HepG2 (cell line): ENCODE measurements around the gene S1PR2. TPM values are rescaled to one million over a fixed set of nuclear protein-coding genes. Genes with fewer than 3 reads are reported as not detected.

ENCODE experiments used
- ASH2L ChIP-seq: fragments of 300-600, 200-600 bp; sonication (generic); IDR thresholded peaks from 2 replicates; pipeline ENCODE4 v1.7.0; 2017; ENCODE audit warnings: low read depth, mild to moderate bottlenecking, moderate library complexity, mixed read lengths, low read length; ENCODE audit not compliant: insufficient read length
- ATF1 ChIP-seq: IDR thresholded peaks from 2 replicates; pipeline ENCODE4 v1.6.1; 2016; ENCODE audit warnings: mild to moderate bottlenecking, control low read depth
- IKZF4 ChIP-seq: sonication (generic); formaldehyde crosslinking; IDR thresholded peaks from 2 replicates; pipeline ENCODE4 v1.5.1; 2020; ENCODE audit warnings: borderline replicate concordance, mild to moderate bottlenecking, low read depth, missing genetic modification reagents; ENCODE audit errors: not compliant biosample characterization
- KDM4B ChIP-seq: sonication (generic); formaldehyde crosslinking; IDR thresholded peaks from 2 replicates; pipeline ENCODE4 v1.4.0; 2020; ENCODE audit warnings: missing genetic modification reagents
- MEIS2 ChIP-seq: sonication (generic); formaldehyde crosslinking; IDR thresholded peaks from 2 replicates; pipeline ENCODE4 v1.9.0; 2021; ENCODE audit warnings: mild to moderate bottlenecking, missing genetic modification reagents
- MXI1 ChIP-seq: IDR thresholded peaks from 3 replicates; pipeline ENCODE4 v1.6.1; 2012; ENCODE audit warnings: low read depth, low read length, inconsistent platforms, borderline replicate concordance
- NONO ChIP-seq, 2 experiments: fragments of 450-650 bp in 1 of 2; sonication (generic) in 1 of 2; formaldehyde crosslinking in 1 of 2; IDR thresholded peaks in 1 of 2; conservative IDR thresholded peaks in 1 of 2; 2 replicates each; pipeline versions ENCODE4 v1.6.1 to v1.8.0; 2017 to 2022; ENCODE audit warnings: mild to moderate bottlenecking in 1 of 2, missing genetic modification reagents in 1 of 2, moderate library complexity in 1 of 2
- PCBP2 ChIP-seq: fragments of 200-400 bp; formaldehyde crosslinking; optimal IDR thresholded peaks from 2 replicates; pipeline ENCODE3; 2018; ENCODE audit warnings: low read length, low read depth; ENCODE audit not compliant: poor library complexity, severe bottlenecking
- PHF20 ChIP-seq: sonication (generic); formaldehyde crosslinking; IDR thresholded peaks from 2 replicates; pipeline ENCODE4 v1.5.0; 2020; ENCODE audit warnings: mild to moderate bottlenecking, missing genetic modification reagents
- RORA ChIP-seq: sonication (generic); formaldehyde crosslinking; IDR thresholded peaks from 2 replicates; pipeline ENCODE4 v1.5.0; 2020; ENCODE audit warnings: mild to moderate bottlenecking, missing genetic modification reagents, moderate library complexity
- SOX13 ChIP-seq, 3 experiments: fragments of 450-650 bp in 1 of 3; sonication (generic) in 1 of 3; formaldehyde crosslinking in 1 of 3; IDR thresholded peaks in 2 of 3; conservative IDR thresholded peaks in 1 of 3; 2 replicates each; pipeline versions ENCODE4 v1.5.0 to v1.6.1; 2016 to 2020; ENCODE audit warnings: antibody characterized with exemption in 1 of 3, mild to moderate bottlenecking in 1 of 3, missing compliant biosample characterization in 1 of 3, missing genetic modification reagents in 1 of 3, moderate library complexity in 1 of 3
- SUZ12 ChIP-seq: fragments of 150-350 bp; IDR thresholded peaks from 2 replicates; pipeline ENCODE4 v1.6.1; 2014; ENCODE audit warnings: low read depth, low read length
- TAF1 ChIP-seq: sonication (generic); formaldehyde crosslinking; IDR thresholded peaks from 2 replicates; pipeline ENCODE4 v1.4.0; 2020; ENCODE audit warnings: missing genetic modification reagents
- TSC22D2 ChIP-seq: sonication (generic); formaldehyde crosslinking; IDR thresholded peaks from 2 replicates; pipeline ENCODE4 v1.5.1; 2020; ENCODE audit warnings: missing genetic modification reagents, mild to moderate bottlenecking, borderline replicate concordance
- XBP1 ChIP-seq: sonication (generic); formaldehyde crosslinking; IDR thresholded peaks from 2 replicates; pipeline ENCODE4 v1.5.0; 2020; ENCODE audit warnings: missing genetic modification reagents
- ZFX ChIP-seq: sonication (generic); formaldehyde crosslinking; IDR thresholded peaks from 2 replicates; pipeline ENCODE4 v1.4.0; 2020; ENCODE audit warnings: mild to moderate bottlenecking, low read depth, missing genetic modification reagents, moderate library complexity
- ZNF317 ChIP-seq: sonication (generic); formaldehyde crosslinking; IDR thresholded peaks from 2 replicates; pipeline ENCODE4 v1.5.0; 2020; ENCODE audit warnings: mild to moderate bottlenecking, missing genetic modification reagents
- ZNF331 ChIP-seq: sonication (generic); formaldehyde crosslinking; IDR thresholded peaks from 2 replicates; pipeline ENCODE4 v1.4.0; 2020; ENCODE audit warnings: missing genetic modification reagents
- ZNF383 ChIP-seq: sonication (generic); formaldehyde crosslinking; IDR thresholded peaks from 2 replicates; pipeline ENCODE4 v1.4.0; 2020; ENCODE audit warnings: missing genetic modification reagents, mild to moderate bottlenecking, borderline replicate concordance
- ZNF672 ChIP-seq: sonication (generic); formaldehyde crosslinking; IDR thresholded peaks from 2 replicates; pipeline ENCODE4 v1.8.1; 2022; ENCODE audit warnings: missing genetic modification reagents
- ZNF724P ChIP-seq: sonication (generic); formaldehyde crosslinking; IDR thresholded peaks from 2 replicates; pipeline ENCODE4 v1.8.0; 2022; ENCODE audit warnings: missing genetic modification reagents, borderline replicate concordance
- ZNF746 ChIP-seq: sonication (generic); formaldehyde crosslinking; IDR thresholded peaks from 2 replicates; pipeline ENCODE4 v1.8.0; 2022; ENCODE audit warnings: mild to moderate bottlenecking, missing genetic modification reagents
- ZNF749 ChIP-seq: sonication (generic); formaldehyde crosslinking; IDR thresholded peaks from 2 replicates; pipeline ENCODE4 v1.8.0; 2022; ENCODE audit warnings: mild to moderate bottlenecking, missing genetic modification reagents, moderate library complexity, borderline replicate concordance
- polyA plus RNA-seq, 8 experiments: library from polyadenylated mRNA; depleted of rRNA in 3 of 8; stranded (reverse) in 7 of 8; unstranded in 1 of 8; fragments of >200 nt; fragmentation: Illumina TruSeq in 4 of 8; extraction: Trizol in 4 of 8; gene quantifications; 2 replicates each; pipeline versions ENCODE4 v1.2.1 to v1.2.3, GENCODE V29; 2011 to 2016; ENCODE audit warnings: low read depth in 4 of 8, missing spikeins in 1 of 8, mixed read lengths in 1 of 8; ENCODE audit not compliant: insufficient read depth in 1 of 8
- total RNA-seq, 5 experiments: library from RNA; depleted of rRNA; stranded (reverse); fragments of >200 nt; fragmentation: Illumina TruSeq; extraction: Trizol; gene quantifications; 2 replicates each; pipeline ENCODE4 v1.2.3, GENCODE V29; 2016; ENCODE audit warnings: low read depth in 1 of 5
- TF ChIP-seq, protein P1 (sequence below): sonication (generic); formaldehyde crosslinking; IDR thresholded peaks from 2 replicates; pipeline ENCODE4 v1.4.0; 2020; ENCODE audit warnings: missing genetic modification reagents
- TF ChIP-seq, protein P2 (sequence below): sonication (generic); formaldehyde crosslinking; IDR thresholded peaks from 2 replicates; pipeline ENCODE4 v1.4.0; 2020; ENCODE audit warnings: missing genetic modification reagents, low read depth, mild to moderate bottlenecking, borderline replicate concordance
- TF ChIP-seq, protein P3 (sequence below): sonication (generic); formaldehyde crosslinking; IDR thresholded peaks from 2 replicates; pipeline ENCODE4 v1.8.1; 2023; ENCODE audit warnings: mild to moderate bottlenecking, missing genetic modification reagents

Gene S1PR2
- total and polyA plus RNA-seq, 2 of the 13 experiments (the other 11 are each of a cell fraction or from before 2014, with no cell fraction given), result 0.91 to 1.3 TPM

DNA sequence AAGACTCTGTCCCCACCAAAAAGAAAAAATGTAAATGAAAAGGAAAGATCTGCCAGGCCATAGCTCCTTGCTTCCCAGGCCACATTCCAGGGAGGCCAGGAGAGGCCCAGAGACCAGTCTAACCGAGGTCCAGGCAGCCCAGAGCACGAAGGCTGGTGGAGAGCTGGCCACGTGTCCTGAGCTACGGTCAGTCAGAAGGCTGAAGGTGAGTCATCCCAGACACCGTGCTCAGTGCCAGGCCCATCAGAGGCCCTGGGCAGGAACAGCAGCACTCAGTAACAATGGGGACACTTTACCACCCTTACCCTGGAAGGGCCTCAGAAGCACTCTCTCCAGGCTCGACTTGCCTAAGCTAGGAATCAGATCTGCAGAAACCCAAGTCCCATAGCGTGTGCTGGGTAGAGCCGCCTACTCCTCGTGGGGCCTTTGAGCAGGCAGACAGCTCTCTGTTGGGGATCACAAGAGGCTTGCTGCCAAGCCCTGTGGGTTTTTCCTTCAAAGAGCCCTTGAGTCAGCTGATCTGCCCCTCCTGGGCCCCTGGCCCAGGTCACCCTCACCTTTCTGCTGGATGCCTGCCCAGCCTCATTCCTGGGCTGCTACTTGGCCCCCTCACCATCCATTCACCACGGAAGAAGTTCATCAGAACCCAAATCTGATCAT lies 24.8 kb downstream of the S1PR2 start (continued):
- TF ChIP-seq NONO (IDR thresholded peaks at IDR 0.05) (no peak), NONO (CRISPR knock-in tag; conservative IDR thresholded peaks at IDR 0.05) (no peak), KDM4B (CRISPR knock-in tag) (no peak), ZNF331 (CRISPR knock-in tag) (peak; percentile 60; the same call in 1 of the 2 replicates), ATF1 (no peak), PCBP2 (no peak), ZNF746 (CRISPR knock-in tag) (no peak), IKZF4 (CRISPR knock-in tag) (no peak), ZNF724P (CRISPR knock-in tag) (0 out of 2 replicates have a peak, but pooled peaks have one; percentile 25), ZNF383 (CRISPR knock-in tag) (no peak), RORA (no peak), TAF1 (CRISPR knock-in tag) (no peak), MEIS2 (CRISPR knock-in tag) (no peak), SOX13 (IDR thresholded peaks at IDR 0.05) (no peak), SOX13 (CRISPR knock-in tag; conservative IDR thresholded peaks at IDR 0.05 in 1 of 2, IDR thresholded peaks at IDR 0.05 in 1 of 2) (0 out of 4 replicates have a peak, but pooled peaks of 1 of the 2 experiments have one; percentile 5), ASH2L (no peak), ZNF749 (no peak), ZNF672 (CRISPR knock-in tag) (no peak), ZNF317 (no peak), MXI1 (peak; percentile 76; the same call in 1 of the 3 replicates), TSC22D2 (CRISPR knock-in tag) (no peak), SUZ12 (no peak), XBP1 (CRISPR knock-in tag) (0 out of 2 replicates have a peak, but pooled peaks have one; percentile 32), ZFX (CRISPR knock-in tag) (peak; percentile 91), PHF20 (CRISPR knock-in tag) (no peak)
- TF ChIP-seq, protein P1, sequence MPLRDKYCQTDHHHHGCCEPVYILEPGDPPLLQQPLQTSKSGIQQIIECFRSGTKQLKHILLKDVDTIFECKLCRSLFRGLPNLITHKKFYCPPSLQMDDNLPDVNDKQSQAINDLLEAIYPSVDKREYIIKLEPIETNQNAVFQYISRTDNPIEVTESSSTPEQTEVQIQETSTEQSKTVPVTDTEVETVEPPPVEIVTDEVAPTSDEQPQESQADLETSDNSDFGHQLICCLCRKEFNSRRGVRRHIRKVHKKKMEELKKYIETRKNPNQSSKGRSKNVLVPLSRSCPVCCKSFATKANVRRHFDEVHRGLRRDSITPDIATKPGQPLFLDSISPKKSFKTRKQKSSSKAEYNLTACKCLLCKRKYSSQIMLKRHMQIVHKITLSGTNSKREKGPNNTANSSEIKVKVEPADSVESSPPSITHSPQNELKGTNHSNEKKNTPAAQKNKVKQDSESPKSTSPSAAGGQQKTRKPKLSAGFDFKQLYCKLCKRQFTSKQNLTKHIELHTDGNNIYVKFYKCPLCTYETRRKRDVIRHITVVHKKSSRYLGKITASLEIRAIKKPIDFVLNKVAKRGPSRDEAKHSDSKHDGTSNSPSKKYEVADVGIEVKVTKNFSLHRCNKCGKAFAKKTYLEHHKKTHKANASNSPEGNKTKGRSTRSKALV (CRISPR knock-in tag), result peak; percentile 53; the same call in 1 of the 2 replicates
- TF ChIP-seq, protein P2, sequence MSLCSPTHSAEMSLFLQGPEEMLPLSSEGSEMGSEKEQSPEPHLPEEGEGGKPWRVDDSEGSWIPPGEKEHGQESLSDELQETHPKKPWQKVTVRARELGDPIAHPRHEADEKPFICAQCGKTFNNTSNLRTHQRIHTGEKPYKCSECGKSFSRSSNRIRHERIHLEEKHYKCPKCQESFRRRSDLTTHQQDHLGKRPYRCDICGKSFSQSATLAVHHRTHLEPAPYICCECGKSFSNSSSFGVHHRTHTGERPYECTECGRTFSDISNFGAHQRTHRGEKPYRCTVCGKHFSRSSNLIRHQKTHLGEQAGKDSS (CRISPR knock-in tag), result peak; percentile 38; the same call in 1 of the 2 replicates
- TF ChIP-seq, protein P3, sequence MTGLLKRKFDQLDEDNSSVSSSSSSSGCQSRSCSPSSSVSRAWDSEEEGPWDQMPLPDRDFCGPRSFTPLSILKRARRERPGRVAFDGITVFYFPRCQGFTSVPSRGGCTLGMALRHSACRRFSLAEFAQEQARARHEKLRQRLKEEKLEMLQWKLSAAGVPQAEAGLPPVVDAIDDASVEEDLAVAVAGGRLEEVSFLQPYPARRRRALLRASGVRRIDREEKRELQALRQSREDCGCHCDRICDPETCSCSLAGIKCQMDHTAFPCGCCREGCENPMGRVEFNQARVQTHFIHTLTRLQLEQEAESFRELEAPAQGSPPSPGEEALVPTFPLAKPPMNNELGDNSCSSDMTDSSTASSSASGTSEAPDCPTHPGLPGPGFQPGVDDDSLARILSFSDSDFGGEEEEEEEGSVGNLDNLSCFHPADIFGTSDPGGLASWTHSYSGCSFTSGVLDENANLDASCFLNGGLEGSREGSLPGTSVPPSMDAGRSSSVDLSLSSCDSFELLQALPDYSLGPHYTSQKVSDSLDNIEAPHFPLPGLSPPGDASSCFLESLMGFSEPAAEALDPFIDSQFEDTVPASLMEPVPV (CRISPR knock-in tag), result 0 out of 2 replicates have a peak, but pooled peaks have one; percentile 43
